IPS-11a (cell line): ENCODE results near the gene MAN2B1.
"Not testable (repeated sequence)": the region's sequence is repeated elsewhere in the genome, so short reads cannot be mapped to it uniquely, and the experiment has no call there.

ENCODE experiments used
- H3K4me3 ChIP-seq: one replicate; pipeline ENCODE4 v1.5.1; 2013; ENCODE audit warnings: low read depth, low read length, control low read depth

The MAN2B1 gene

GRCh38 chr19:12664406-12665280 lies 1.9 kb downstream of the MAN2B1 start:
- H3K4me3 ChIP-seq, result no peak overlapping the region

GRCh38 chr19:12660980-12661379 lies 5.6 kb downstream of the MAN2B1 start:
- H3K4me3 ChIP-seq, result no peak overlapping the region

GRCh38 chr19:12657966-12658365 lies 8.6 kb downstream of the MAN2B1 start:
- no peak overlapping the region for H3K4me3 ChIP-seq

- no peak overlapping the region for H3K4me3 ChIP-seq
These were observed 9.5 kb downstream of the MAN2B1 start for GRCh38 chr19:12656899-12657571.

- no peak overlapping the region for H3K4me3 ChIP-seq
These were observed 11.0 kb downstream of the MAN2B1 start for GRCh38 chr19:12655546-12655945.

- H3K4me3 ChIP-seq, result no peak overlapping the region
These were observed 14.3 kb downstream of the MAN2B1 start for GRCh38 chr19:12652219-12652618.

- no peak overlapping the region for H3K4me3 ChIP-seq
These were observed 16.6 kb downstream of the MAN2B1 start for GRCh38 chr19:12649941-12650340.

- H3K4me3 ChIP-seq, result no peak overlapping the region
These were observed 18.5 kb downstream of the MAN2B1 start for GRCh38 chr19:12648088-12648487.

GRCh38 chr19:12647490-12648071 lies 19.0 kb downstream of the MAN2B1 start:
- no peak overlapping the region for H3K4me3 ChIP-seq

- no peak overlapping the region for H3K4me3 ChIP-seq
These were observed 19.5 kb downstream of the MAN2B1 start for GRCh38 chr19:12647047-12647446.

- H3K4me3 ChIP-seq, result no peak overlapping the region
These were observed 20.0 kb downstream of the MAN2B1 start for GRCh38 chr19:12646551-12646950.

- H3K4me3 ChIP-seq, result not testable (repeated sequence)
These were observed 22.8 kb downstream of the MAN2B1 start for GRCh38 chr19:12643716-12644115.

- H3K4me3 ChIP-seq, result no peak overlapping the region
These were observed 24.0 kb downstream of the MAN2B1 start for GRCh38 chr19:12642506-12642905.

GRCh38 chr19:12641456-12641855 lies 25.1 kb downstream of the MAN2B1 start:
- no peak overlapping the region for H3K4me3 ChIP-seq

GRCh38 chr19:12639901-12640613 lies 26.5 kb downstream of the MAN2B1 start:
- peak overlapping the region; percentile 45 for H3K4me3 ChIP-seq

- no peak overlapping the region for H3K4me3 ChIP-seq
These were observed 27.8 kb downstream of the MAN2B1 start for GRCh38 chr19:12638611-12639182.

- H3K4me3 ChIP-seq, result no peak overlapping the region
These were observed 29.9 kb downstream of the MAN2B1 start for GRCh38 chr19:12636631-12637030.

GRCh38 chr19:12629215-12629614 lies 37.3 kb downstream of the MAN2B1 start:
- H3K4me3 ChIP-seq, result no peak overlapping the region

- no peak overlapping the region for H3K4me3 ChIP-seq
These were observed 38.2 kb downstream of the MAN2B1 start for GRCh38 chr19:12628040-12629022.

GRCh38 chr19:12626958-12627357 lies 39.6 kb downstream of the MAN2B1 start:
- H3K4me3 ChIP-seq, result no peak overlapping the region
